OCI-LY7 (cell line): ENCODE measurements around the gene GPR89B.
"Not testable (repeated sequence)": the region's sequence is repeated elsewhere in the genome, so short reads cannot be mapped to it uniquely, and the experiment has no call there.

Experiments
- EZH2phosphoT487 ChIP-seq: fragments of 200-600 bp; sonication (generic); IDR thresholded peaks from 2 replicates; pipeline ENCODE4 v1.6.1; 2018; ENCODE audit warnings: low read depth, borderline replicate concordance, mild to moderate bottlenecking, mixed run types, antibody characterized with exemption, low read length, moderate library complexity, mixed read lengths
- TF ChIP-seq, protein P1 (sequence below): fragments of 200-600 bp; sonication (generic); conservative IDR thresholded peaks from 2 replicates; pipeline ENCODE4 v1.5.1; 2014; ENCODE audit warnings: mild to moderate bottlenecking, antibody characterized with exemption, low read length, moderate library complexity, mixed read lengths

DNA sequence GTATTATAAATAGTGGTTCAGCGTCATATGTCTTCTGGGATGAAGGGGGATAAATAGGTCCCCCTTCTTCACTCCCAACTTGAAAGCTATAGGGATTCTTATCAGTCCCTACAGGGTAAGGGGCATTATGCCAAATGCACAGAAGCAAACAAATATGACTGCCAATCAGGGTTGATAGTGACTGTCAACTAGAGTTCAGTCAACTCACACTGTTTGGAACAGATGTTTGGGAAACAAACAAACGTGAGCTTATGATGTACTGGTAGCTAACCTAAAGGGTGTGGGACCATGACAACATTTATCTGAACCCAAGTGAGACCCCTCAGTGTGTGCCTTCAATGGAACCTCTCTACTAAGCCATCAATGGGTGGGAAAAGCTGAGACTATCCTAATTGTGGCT is 67.9 kb downstream of the GPR89B start:
- TF ChIP-seq, protein P1, sequence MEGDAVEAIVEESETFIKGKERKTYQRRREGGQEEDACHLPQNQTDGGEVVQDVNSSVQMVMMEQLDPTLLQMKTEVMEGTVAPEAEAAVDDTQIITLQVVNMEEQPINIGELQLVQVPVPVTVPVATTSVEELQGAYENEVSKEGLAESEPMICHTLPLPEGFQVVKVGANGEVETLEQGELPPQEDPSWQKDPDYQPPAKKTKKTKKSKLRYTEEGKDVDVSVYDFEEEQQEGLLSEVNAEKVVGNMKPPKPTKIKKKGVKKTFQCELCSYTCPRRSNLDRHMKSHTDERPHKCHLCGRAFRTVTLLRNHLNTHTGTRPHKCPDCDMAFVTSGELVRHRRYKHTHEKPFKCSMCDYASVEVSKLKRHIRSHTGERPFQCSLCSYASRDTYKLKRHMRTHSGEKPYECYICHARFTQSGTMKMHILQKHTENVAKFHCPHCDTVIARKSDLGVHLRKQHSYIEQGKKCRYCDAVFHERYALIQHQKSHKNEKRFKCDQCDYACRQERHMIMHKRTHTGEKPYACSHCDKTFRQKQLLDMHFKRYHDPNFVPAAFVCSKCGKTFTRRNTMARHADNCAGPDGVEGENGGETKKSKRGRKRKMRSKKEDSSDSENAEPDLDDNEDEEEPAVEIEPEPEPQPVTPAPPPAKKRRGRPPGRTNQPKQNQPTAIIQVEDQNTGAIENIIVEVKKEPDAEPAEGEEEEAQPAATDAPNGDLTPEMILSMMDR = not testable (repeated sequence)
- TF ChIP-seq EZH2phosphoT487 = not testable (repeated sequence)
